ENCODE data around the gene LMAN2.
"Not testable (repeated sequence)": the region's sequence is repeated elsewhere in the genome, so short reads cannot be mapped to it uniquely, and the experiment has no call there.

The LMAN2 gene

DNA sequence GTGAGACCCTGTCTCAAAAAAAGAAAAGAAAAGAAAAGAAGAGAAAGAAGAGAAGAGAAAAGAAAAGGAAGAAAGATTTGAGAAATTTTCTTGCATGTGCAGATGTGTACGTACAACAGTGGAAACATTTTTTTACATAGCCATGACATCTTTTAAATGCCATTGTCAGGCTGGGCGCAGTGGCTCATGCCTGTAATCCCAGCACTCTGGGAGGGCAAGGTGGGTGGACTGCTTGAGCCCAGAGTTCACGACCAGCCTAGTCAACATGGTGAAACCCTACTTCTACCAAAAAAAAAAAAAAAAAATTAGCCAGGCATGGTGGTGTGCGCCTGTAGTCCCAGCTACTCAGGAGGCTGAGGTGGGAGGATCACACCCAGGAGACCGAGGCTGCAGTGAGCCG lies 6.6 kb downstream of the LMAN2 start:
- DNase-seq: no peak

DNA sequence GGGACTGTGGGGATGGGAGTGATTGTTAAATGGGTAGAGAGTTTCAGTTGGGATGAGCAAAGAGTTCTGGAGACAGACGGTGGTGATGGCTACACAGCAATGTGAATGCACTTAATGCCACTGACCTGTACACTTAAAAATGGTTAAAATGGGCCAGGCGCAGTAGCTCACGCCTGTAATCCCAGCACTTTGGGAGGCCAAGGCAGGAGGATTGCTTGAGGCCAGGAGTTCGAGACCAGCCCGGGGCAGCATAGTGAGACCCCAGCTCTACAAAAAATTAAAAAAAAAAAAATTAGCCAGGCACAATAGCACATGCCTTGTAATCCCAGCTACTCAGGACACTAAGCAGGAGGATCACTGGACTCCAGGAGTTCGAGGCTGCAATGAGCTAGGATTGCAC lies 7.7 kb downstream of the LMAN2 start:
- no peak for DNase-seq

DNA sequence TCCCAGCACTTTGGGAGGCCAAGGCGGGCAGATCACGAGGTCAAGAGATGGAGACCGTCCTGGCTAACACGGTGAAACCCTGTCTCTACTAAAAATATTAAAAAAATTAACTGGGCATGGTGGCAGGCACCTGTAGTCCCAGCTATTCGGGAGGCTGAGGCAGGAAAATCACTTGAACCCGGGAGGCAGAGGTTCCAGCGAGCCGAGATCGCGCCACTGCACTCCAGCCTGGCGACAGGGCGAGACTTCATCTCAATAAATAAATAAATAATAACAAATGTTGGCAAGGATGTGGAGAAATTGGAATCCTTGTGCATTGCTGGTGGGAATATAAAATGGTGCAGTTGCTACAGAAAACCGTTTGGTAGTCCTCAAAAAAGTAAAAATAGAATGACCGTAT lies 8.5 kb downstream of the LMAN2 start:
- DNase-seq: not testable (repeated sequence)

DNA sequence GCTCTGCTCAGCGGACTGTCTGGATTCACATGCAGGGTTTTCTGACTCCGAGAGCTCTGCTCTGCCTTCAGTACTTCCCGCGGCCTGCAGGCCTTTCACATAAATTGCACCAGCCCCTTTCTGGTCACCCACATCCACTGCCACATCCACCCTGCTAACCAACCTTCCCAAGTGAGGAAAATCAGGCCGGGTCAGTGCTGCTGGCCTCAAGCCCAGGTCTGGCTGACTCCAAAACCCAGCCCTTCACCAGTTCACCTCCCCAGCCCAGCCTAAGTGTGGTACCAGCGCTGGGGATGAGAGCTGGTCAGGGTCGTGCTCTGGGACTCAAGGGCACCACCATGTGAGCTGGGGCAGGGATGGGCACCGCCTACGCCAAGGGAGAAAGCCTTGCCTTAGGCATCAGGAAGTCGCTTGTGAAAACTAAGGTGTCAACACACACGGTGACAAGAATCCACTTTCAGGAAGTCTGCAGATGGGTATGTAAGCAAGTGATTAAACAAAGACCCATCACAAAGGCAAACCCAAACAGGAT lies 12.3 kb downstream of the LMAN2 start:
- no peak for DNase-seq

DNA sequence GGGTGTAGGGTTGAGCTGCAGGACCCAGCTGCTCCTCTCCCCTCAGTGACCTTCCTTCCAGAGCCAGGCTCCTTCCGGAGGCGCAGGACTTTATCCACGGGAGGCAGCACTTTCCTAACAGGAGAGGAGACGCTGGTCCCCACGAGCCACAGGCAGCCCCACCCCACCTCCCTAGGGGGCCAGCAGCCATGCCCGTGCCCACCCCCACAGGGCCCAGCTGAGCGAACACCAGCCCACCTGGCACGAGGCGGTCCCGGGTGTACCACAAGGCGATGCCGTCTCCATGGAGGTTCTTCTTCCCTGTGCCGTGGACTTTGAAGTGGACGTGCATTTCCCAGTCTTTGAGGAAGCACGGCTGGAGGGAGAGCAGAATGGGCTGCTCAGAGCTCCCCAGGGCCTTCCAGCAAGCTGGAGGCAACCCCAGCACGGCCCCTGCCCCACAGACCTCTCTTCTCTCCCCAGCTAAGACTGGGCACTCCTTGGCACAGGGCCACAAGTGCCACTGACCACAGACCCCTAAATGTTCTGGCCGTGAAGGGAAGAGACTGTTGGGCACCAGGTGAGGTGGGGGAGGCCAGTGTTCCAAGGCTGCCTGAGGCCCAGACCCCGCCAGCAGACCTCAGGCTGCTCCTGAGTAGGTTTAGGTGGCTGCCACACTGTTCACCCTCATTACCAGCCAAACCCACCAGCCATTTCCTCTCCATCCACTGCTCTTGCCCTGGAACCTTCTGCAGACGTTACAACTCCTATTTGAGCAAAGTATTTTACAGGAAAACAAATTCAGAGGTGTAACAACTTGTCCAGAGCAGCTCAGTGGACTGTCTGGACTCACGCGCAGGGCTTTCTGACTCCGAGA lies 13.0 kb downstream of the LMAN2 start:
- no peak for DNase-seq

DNA sequence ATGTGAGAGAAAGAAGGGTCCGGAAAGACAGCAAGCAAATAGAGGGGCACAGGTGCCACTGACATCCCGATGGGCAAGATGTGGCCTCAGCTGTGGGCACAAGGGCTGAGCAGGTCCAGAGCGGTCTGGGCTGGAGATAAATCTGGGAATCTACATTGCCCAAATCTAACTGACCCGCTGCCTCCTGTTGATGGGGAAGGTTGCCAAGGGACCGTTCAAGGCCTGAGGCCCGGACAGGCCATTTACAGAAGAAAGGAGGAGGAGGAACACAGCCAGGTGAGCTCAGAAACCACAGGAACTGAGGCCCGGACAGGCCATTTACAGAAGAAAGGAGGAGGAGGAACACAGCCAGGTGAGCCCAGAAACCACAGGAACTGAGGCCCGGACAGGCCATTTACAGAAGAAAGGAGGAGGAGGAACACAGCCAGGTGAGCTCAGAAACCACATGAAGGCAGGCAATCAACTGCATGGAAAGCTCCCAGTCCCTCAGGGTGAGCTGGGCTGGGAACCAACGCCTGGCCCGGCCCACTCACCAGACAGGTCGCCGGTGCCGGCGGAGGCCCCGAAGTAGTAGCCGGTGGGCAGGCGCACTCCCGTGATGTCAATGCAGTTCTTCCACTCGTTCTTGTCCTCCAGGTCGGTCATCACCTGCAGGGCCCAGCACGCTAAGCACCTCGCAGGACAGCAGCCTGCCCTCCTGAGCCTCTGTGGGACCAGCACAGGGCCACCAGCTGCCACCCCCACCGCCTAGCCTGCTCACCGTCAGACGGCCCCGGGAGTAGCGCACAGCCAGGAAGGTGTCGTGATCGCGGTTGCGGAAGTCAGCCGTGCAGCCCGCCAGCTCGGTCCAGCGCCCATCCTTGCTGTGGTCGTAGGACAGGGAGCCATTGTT lies 14.6 kb downstream of the LMAN2 start:
- DNase-seq: no peak

DNA sequence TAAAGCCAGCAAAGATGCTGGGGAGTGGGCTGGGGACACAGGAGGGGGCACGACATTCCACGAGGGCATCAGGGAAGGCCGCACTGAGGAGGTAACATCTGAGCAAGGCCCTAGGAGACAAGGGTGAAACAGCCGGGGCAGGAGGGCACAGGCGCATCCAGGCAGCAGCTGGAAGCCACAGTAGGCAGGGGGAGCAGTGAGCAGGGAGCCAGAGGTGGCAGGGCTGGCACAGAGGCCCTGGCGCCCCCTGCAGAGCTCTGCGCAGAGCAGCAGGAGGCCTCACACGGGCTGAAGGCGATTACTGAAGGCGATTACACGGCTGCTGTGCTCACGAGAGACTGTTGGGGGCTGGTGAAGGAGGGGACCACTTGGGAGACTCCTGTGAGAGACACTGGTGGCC lies 15.4 kb downstream of the LMAN2 start:
- DNase-seq: no peak

DNA sequence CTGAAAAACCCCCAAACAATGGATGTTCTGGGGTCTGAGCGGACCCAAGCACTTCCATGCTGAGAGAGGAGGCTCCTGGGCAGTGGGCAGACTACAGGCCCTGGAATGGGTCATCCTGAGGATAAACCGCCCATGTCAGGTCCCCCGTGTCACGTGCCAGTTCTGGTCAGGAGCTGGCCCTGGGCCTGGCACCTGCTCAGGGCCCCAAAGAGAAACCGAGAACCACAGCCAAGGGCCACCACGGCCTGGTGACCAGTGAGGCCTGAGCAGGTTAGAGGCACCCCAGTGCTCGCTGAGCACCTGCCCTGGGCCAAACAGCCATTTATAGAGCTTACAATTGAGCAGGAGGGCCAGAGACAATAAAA lies 15.8 kb downstream of the LMAN2 start:
- DNase-seq: no peak

DNA sequence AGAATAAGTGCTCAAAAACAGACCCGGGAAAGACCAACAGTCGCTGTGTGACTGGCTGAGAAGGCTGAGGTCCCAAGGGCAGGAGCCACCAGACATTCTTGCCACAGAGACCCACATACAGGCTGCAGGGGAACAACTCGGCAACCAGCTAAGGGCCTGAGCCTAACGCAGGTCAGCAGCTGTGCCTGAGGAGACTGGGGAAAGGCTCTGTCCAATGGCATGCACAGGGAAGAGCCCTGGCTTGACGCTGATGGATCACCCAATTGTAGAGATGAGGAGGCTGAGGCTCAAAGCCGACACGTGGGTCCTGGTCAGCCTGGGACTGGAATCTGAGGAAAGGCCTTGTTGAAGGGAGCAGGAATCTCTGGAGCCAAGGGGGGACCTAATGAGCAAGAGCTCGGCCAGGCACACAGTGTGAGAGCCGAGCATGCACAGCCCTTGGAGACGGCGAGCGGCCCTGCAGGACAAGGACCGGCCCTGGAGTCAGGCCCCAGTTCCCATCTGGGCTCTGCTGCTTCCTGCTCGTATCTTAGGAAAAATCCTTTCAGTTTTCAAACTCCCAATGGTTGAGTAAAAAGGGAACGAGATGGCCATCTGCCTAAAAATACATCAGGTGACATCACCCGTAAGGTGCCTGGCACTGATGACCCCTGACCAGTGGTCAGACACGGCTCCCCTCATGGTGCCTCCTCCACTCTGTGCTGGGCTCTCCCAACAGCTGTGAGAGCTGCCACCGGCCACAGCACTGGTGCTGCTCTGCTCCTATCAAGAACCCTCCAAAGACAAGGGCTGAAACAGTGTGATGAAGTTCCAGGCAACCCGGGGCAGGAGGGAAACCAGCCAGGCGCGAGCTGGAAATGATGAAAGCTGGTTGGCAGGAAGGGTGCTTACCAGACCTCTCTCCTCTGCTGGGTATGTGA lies 16.4 kb downstream of the LMAN2 start:
- DNase-seq: no peak

DNA sequence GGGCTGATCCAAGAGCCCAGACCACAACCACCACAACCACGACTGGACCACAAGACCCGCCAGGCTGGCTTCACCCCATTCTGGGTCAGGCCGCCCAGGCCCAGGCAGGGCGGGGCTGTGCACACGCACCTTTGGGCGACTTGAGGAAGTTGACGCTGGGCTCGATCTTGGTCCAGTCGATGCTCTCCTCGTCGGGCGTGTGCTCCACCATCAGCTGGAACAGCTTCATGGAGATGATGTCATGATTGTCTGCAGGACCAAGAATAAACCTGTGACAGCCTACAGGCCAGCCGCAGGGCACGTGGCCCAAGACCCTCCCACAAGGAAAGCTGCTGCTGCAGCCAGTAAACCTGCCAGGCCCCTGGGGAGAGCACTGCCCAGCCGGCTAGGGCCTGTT lies 17.3 kb downstream of the LMAN2 start:
- no peak for DNase-seq

DNA sequence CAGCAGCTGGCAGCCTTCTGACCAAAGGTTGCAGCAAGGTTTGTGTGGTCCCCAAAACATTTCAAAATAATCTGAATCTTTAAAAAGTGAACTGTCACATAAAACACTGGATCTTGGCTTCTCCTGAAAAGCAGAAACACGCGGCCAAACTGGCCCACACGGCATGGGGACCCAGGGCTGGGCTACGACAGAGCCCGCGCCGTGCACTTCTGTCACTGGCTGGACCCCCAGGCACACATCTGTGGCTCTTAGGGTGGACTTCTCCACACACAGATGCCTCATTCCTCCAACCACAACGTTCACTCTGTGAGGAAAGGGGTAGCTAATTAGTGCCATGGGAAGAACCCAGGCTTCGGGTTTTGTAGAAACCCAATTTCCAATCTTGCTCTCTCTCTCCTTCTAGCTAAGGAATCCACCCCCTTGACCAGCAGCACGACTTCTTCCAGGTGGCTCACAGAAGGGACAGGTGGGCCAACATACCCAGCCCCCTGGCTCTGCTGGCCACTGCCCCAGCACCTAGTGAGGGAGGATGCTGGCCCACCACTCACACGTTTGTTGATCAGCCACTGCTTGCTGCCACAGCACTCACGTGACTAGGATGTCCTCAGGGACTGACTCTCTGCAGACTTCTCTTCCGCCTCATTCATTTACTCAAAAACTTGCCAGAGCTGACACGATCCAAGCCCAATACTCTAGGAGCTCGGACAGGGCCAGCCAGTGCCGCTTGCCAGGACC lies 17.9 kb downstream of the LMAN2 start:
- no peak for DNase-seq

DNA sequence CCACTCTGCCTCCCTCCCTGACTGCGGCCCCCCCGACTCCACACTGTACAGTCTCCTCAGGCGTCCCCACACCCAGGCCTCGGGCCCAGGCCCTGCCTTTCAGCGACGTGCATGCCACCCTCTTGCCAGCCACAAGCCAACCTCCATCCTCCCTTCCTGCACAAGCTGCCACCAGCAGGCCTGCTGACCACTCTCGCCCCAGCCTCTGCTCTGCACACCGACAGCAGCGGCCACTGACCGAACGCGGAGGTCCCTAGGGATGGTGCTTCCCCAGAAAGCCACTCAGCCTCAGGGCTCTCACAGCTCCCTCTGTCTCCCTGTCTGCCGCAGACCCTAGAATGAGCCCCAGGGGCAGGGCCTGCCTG lies 18.6 kb downstream of the LMAN2 start:
- no peak for DNase-seq

DNA sequence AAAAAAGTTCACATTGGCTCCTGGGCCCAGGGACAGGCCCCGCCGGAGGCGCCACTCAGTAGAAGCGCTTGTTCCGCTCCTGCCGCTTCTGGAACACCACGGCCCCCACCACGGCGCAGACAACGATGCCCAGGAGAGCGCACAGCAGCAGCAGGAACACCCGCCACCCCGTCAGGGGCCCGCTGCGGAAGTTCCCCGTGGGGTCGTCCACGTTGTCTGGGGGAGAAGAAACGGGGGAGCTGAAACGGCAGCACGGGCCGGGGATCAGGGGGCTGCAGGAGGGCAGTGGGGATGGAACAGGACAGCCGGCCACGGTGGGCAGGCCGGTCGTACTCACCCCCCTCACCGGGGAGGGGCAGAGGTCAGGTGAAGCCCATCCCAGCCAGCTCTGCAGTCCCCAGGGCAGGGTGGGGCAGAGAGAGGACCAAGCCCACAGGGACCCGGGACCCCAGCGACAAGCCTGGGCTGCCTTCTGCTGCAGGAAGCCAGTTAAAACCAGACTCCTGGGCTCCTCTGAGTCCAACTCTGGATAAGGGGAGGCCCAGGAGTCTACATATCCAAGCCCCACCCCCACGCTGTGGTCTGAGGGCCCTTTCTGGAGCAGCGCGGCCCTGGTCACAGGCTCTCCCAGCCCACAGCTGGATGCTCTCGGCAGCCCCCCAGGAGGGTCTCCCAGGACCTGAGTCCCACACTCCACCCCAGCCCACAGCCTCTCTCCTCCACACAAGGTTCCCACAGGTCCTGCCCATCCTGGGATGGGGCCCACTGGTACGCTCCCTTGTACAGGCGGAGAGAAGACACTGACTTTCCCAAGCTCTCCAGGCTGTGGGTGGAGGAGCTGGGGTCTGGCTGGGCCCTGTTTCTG lies 19.2 kb downstream of the LMAN2 start:
- DNase-seq: no peak

DNA sequence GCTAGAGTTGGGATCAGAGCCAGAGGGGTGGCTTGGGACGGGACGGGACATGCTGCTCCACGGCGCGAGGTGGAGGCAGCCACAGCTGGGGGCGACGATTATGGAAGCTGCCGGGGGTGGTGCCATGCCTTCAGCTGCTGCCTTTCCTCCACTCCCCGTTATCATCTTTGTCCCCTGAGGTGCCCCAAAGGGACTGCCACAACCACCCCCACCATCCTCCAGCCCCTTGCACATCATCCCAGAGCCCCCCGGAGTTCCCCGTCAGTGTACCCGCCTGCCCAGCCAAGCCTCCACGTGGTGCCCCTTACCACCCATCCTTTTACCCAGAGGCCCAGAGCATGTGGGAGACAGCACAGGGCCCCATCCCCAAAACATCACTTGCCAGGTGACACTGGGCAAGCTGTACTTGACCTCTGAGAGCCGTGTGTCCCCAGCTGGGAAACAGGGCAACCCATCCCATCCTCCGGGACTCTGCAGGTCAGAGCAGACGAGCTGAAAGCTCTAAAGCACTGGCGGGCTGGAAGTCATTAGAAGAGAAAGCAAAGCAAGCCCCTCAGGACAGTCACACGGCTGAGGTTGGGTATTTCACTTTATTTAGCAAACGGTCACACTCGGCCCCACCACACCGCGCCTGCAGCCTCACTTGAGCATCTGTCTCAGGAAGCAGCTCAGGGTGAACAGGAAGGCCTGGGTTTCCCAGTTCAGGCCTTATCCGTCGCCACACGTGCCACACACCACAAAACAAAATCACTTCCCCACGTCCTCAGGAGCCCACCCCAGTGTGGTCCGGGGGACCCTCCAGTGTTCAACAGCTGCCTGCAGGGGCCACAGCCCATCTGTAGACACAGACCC lies 20.3 kb downstream of the LMAN2 start:
- no peak for DNase-seq

DNA sequence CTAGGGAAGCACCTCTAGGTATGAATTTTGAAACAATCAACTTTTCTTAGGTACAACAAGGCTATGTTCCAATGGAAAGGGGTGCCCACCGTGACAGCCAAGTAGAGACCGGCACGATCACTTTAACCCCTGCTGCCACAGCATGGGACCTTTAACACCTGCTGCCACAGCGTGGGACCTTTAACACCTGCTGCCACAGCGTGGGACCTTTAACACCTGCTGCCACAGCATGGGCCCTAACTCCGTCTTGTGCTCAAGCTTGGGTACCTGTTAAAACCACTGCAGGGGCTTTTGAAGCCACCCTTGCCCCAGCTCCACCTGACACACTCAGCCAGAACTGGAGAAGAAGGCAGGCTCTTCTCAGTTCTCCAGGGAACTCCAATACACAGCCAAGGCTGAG lies 21.6 kb downstream of the LMAN2 start:
- DNase-seq: no peak

DNA sequence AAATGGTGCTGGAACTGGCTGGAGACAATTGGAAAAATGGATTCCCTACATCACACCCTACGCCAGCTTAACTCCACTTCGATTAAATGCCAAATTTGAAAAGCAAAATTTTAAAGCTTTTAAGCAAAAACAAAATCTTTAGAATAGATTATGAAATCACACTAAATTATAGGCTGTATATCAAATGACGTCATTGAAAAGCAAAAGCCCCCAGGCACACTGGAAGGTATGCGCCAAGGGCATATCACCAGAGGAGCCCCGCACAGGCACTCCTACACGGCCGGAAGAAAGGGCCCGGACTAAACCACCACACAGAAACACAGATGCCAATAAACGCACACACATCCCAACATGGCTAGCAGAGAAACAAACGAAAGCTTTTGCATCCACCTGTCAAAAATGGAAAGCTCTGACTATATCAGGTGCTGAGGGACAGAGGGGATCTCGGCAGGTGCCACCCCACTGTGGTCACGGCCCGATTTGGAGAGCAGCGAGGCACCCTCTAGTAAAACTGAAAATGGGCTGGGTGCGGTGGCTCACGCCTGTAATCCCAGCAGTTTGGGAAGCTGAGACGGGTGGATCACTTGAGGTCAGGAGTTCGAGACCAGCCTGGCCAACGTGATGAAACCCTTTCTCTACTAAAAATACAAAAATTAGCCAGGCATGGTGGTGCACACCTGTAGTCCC lies 22.8 kb downstream of the LMAN2 start:
- no peak for DNase-seq

DNA sequence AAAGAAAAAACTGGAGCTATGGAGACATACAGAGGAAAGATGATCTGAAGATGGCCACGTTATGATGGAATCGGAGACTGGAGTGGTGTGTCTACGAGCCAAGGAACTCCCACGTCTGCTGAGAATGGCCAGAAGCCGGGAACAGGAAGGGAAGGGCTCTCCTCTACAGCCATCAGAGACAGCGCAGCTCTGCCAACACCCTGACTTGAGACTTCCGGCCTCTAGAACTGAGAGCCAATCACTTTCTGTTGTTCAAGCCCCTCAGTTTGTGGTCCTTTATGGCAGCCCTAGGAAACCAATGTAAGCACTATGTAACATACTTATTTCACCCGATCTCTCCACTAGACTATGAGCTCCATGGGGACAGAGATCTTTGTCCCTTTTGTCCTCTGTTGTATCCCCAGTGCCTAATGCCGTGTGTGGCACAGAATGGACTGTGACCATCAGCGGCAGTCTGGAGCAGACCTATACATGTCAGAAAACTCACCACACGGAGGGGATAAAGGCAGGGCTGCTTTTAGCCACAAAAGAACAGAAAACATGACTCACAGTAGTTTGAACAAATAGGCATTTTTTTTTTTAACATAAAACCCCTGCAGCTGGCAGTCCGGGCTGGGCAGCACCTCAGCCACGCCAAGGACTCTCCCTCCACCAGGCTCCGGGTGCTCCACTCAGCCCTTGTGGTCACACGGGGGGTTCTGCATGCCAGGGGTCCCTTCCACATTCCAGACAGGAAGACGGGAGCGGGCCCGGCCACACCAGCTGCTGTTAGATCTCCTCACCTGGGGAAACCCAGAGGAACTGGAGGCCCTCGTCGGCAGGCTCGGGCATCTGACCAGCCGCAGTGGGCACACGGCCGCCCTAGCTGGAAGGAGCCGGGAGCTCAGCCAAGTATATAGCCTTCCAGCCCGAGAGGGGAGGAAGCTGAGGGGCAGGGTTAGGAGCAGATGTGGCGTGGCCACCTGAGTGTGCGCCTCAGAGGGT lies 23.6 kb downstream of the LMAN2 start:
- DNase-seq: no peak

DNA sequence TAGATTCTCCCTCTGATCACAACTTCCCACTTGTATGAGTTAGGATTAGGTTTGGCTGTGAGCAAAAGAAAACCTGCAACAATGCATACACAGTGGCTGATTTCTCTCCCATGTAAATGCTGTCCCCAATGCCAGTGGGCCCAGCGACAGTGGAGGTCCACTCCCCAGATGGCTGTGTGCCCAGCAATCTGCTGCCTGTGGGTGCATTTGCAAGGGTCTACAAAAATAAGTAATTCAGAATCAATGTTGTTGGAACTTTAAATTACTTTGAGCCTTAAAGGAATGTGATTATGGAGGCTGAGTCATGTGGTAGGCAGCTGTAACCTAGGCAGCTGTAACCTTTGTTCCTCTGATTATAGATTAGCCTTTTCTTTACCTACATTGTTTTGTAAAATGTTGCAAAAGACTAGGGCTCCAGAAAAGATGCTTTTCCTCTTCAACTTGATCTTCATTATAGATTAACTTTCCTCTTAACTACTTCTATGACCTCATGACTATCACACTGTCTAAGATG lies 25.5 kb downstream of the LMAN2 start:
- no peak for DNase-seq
